Measurements from ENCODE around the gene RHBDF1. TPM values are rescaled to one million over a fixed set of nuclear protein-coding genes. Genes with fewer than 3 reads are reported as not detected.

Gene RHBDF1
- total and polyA plus RNA-seq, 9 of the 15 experiments (the other 6 are each of a cell fraction or from before 2014, with no cell fraction given), result 1.0 to 8.2 (median 4.2) TPM

DNA sequence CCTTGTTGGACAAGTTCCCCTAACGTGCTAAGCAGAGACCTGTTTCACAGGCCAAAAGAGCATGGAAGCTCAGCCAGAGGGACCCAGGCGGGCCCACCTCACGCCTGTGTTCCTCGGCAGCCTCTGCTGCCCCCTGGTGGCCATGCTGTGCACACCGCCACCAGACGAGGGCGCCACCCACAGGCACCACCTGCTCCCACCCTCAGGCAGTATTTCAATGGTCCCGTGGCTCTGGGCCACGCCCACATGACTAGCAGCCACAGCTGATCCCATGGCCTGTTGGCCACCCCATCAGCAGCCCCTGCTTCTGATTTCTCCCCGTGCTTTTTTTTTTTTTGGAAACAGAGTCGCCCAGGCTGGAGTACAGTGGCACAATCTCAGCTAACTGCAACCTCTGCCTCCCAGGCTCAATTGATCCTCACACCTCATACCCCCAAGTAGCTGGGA, 24.5 kb upstream of the RHBDF1 start (continued):
- no peak for TF ChIP-seq ZNF212 (CRISPR knock-in tag; IDR thresholded peaks at IDR 0.05)
- peak; percentile 88 for TF ChIP-seq ADNP (tag; IDR thresholded peaks at IDR 0.05)
- no peak for TF ChIP-seq NCOA2 (IDR thresholded peaks at IDR 0.05; ENCODE audit: partially characterized antibody in 2 of 2)
- no peak for TF ChIP-seq ZNF77 (CRISPR knock-in tag; IDR thresholded peaks at IDR 0.05)
- no peak for TF ChIP-seq ELF1 (tag; IDR thresholded peaks at IDR 0.05)
- no peak for TF ChIP-seq SIX5 (IDR thresholded peaks at IDR 0.05; ENCODE audit: borderline replicate concordance in 1 of 2, insufficient read depth in 1 of 2, low read depth in 1 of 2, low read length in 2 of 2)
- TF ChIP-seq, protein P1, sequence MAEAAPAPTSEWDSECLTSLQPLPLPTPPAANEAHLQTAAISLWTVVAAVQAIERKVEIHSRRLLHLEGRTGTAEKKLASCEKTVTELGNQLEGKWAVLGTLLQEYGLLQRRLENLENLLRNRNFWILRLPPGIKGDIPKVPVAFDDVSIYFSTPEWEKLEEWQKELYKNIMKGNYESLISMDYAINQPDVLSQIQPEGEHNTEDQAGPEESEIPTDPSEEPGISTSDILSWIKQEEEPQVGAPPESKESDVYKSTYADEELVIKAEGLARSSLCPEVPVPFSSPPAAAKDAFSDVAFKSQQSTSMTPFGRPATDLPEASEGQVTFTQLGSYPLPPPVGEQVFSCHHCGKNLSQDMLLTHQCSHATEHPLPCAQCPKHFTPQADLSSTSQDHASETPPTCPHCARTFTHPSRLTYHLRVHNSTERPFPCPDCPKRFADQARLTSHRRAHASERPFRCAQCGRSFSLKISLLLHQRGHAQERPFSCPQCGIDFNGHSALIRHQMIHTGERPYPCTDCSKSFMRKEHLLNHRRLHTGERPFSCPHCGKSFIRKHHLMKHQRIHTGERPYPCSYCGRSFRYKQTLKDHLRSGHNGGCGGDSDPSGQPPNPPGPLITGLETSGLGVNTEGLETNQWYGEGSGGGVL (CRISPR knock-in tag; IDR thresholded peaks at IDR 0.05), result no peak
- TF ChIP-seq POLR2AphosphoS5 (IDR thresholded peaks at IDR 0.05; ENCODE audit: control insufficient read depth, insufficient read depth, low read depth, low read length), result 0 out of 2 replicates have a peak, but pooled peaks have one; percentile 32
- no peak for TF ChIP-seq KDM4B (IDR thresholded peaks at IDR 0.05; ENCODE audit: borderline replicate concordance in 2 of 2, low read depth in 1 of 2)
- TF ChIP-seq TRIM24 (IDR thresholded peaks at IDR 0.05), result no peak
- no peak for TF ChIP-seq NR1H2 (CRISPR knock-in tag; IDR thresholded peaks at IDR 0.05)
- no peak for TF ChIP-seq GABPB2 (CRISPR knock-in tag; conservative IDR thresholded peaks at IDR 0.05)
- TF ChIP-seq, protein P2, sequence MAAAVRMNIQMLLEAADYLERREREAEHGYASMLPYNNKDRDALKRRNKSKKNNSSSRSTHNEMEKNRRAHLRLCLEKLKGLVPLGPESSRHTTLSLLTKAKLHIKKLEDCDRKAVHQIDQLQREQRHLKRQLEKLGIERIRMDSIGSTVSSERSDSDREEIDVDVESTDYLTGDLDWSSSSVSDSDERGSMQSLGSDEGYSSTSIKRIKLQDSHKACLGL (CRISPR knock-in tag; IDR thresholded peaks at IDR 0.05; ENCODE audit: borderline replicate concordance, poor library complexity, severe bottlenecking), result no peak
- no peak for TF ChIP-seq THRAP3 (IDR thresholded peaks at IDR 0.05; ENCODE audit: borderline replicate concordance)
- peak; percentile 43; the same call in 1 of the 2 replicates for TF ChIP-seq FOSL1 (tag; conservative IDR thresholded peaks at IDR 0.05)
- no peak for TF ChIP-seq HDAC8 (tag; IDR thresholded peaks at IDR 0.05)
- TF ChIP-seq TAF9B (IDR thresholded peaks at IDR 0.05; ENCODE audit: partially characterized antibody), result no peak
- TF ChIP-seq, protein P3, sequence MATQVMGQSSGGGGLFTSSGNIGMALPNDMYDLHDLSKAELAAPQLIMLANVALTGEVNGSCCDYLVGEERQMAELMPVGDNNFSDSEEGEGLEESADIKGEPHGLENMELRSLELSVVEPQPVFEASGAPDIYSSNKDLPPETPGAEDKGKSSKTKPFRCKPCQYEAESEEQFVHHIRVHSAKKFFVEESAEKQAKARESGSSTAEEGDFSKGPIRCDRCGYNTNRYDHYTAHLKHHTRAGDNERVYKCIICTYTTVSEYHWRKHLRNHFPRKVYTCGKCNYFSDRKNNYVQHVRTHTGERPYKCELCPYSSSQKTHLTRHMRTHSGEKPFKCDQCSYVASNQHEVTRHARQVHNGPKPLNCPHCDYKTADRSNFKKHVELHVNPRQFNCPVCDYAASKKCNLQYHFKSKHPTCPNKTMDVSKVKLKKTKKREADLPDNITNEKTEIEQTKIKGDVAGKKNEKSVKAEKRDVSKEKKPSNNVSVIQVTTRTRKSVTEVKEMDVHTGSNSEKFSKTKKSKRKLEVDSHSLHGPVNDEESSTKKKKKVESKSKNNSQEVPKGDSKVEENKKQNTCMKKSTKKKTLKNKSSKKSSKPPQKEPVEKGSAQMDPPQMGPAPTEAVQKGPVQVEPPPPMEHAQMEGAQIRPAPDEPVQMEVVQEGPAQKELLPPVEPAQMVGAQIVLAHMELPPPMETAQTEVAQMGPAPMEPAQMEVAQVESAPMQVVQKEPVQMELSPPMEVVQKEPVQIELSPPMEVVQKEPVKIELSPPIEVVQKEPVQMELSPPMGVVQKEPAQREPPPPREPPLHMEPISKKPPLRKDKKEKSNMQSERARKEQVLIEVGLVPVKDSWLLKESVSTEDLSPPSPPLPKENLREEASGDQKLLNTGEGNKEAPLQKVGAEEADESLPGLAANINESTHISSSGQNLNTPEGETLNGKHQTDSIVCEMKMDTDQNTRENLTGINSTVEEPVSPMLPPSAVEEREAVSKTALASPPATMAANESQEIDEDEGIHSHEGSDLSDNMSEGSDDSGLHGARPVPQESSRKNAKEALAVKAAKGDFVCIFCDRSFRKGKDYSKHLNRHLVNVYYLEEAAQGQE (IDR thresholded peaks at IDR 0.05; ENCODE audit: borderline replicate concordance), result peak; percentile 94
- TF ChIP-seq, protein P3 (CRISPR knock-in tag; IDR thresholded peaks at IDR 0.05; ENCODE audit: low read depth), result peak; percentile 85
- peak; percentile 76 for TF ChIP-seq HDAC2 (IDR thresholded peaks at IDR 0.05)
